GM18861 (cell line): ENCODE data around the gene XYLT1.

Source experiments
- ATAC-seq: cut with Tn5 transposase; IDR thresholded peaks from one replicate; pipeline ENCODE4 v1.9.1; 2021; ENCODE audit not compliant: unreplicated experiment

Gene XYLT1

GRCh38 chr16:17237350-17237944 lies 233.3 kb downstream of the XYLT1 start:
- ATAC-seq = no peak

- no peak for ATAC-seq
Measured at GRCh38 chr16:17235147-17235815, 235.5 kb downstream of the XYLT1 start.

- no peak for ATAC-seq
Measured at GRCh38 chr16:17233318-17234002, 237.3 kb downstream of the XYLT1 start.

- ATAC-seq = no peak
Measured at GRCh38 chr16:17232487-17232886, 238.3 kb downstream of the XYLT1 start.

- no peak for ATAC-seq
Measured at GRCh38 chr16:17231972-17232371, 238.8 kb downstream of the XYLT1 start.

DNA sequence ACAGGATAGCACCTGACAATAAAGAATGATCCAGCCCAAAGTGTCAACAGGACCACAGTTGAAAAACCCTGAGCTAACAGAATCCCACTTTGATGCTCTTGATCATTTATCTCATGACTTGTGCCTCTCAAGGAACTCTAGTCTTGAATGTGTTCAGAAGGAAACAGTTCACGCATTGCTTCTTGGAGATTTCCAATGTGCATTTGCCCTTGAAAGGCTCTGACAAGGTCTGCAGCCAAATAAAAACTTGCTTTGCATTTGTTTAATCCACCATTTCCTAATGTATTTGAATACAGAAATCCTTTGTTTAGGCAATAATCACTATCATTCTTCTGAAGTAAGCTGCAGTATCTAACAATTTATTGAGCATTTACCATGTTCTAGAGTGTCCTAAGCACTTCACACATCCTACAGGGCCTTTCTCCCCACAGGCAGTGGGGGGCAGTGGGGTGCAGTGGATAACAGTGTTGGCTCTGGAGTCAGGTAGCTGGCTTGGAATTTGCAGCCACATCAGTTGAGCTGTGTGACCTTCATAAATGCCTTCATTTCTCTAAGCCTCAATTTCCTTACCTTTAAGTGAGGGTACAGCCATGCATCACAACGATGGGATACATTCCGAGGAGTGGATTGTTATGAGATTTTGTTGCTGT lies 239.7 kb downstream of the XYLT1 start:
- no peak for ATAC-seq

DNA sequence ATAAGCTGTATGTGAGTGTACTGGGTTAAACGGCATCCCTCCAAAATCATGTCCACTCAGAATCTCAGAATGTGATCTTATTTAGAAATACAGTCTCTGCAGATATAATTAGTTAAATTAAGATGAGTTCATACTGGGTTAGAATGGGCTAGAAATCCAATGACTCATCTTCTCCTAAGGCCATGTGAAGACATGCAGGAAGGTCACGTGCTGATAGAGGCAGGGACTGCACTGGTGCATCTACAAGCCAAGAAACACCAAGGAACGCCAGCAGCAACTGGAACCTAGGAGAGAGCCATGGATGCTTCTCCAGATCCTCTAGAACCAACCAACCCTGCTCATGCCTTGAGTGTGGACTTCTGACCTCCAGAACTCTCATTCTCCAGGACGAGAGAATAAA lies 241.0 kb downstream of the XYLT1 start:
- no peak for ATAC-seq

DNA sequence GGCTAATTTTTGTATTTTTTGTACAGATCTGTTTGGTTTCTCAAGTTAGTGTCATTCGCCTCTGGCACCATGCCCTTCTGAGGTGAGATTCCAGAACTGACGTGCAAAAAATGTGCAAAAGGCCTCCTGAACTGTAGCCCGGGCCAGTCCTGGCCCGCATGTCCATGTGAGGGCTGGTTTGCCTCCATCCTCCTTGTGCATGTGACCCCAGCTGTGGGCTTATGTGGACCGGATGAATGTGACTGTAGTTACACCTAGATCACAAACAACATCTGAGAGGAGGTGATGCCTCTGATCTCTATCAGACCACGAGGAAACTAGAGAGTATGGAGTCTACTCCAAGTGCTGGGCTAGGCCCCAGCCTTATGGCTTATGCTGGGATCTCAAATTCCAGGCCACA lies 241.6 kb downstream of the XYLT1 start:
- no peak for ATAC-seq

GRCh38 chr16:17228708-17229055 lies 242.1 kb downstream of the XYLT1 start:
- ATAC-seq = no peak

DNA sequence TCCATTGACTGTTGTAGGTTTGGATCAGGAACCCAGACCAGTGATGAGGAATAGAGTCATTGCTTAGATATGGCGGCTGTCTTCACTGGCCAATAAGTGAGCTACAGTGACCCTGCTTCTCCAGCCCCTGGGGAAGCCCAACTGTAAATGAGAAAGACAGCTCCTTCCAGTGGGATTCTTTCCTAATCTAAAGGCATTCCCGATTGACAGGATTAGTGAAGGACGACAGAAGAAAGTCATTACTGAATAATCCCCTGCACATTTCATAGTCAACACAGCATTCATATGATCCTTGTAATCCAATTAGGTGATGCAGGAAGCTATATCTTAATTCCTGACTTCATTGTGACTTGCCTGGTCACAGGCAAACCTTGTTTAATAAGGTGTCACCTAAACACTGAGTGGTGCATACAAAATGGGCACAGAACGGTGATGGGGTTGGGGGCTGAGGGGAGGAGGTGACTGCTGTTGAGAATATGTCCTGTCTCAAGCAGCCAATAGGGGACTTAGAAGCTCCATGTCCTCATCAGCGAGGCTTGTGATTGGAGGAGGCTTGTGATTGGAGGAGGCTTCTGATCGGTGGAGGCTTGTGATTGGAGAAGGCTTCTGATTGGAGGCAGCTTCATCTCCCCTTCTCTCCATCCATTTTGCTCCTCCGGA lies 242.6 kb downstream of the XYLT1 start:
- ATAC-seq = no peak

DNA sequence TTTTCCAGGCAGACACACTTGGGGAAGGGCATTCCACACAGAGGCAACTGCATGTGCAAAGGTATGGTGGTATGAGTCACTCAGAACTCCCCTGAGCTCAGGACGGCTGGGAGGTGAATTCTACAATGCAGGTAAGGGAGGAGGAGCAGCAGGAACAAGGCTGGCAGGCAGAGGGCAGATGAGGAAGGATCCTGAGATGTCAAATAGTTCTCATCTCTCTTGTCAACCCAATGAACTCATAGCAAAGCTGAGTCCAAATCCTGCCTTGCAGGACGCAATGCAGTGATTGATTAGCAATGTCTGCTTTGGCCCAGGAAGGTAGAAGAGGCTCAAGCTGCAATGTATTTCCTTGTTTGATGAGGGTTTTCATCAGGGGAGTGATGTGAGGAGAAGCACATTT lies 243.5 kb downstream of the XYLT1 start:
- ATAC-seq = no peak

- no peak for ATAC-seq
Measured at GRCh38 chr16:17225541-17225940, 245.2 kb downstream of the XYLT1 start.

GRCh38 chr16:17224879-17225281 lies 245.9 kb downstream of the XYLT1 start:
- ATAC-seq = no peak

DNA sequence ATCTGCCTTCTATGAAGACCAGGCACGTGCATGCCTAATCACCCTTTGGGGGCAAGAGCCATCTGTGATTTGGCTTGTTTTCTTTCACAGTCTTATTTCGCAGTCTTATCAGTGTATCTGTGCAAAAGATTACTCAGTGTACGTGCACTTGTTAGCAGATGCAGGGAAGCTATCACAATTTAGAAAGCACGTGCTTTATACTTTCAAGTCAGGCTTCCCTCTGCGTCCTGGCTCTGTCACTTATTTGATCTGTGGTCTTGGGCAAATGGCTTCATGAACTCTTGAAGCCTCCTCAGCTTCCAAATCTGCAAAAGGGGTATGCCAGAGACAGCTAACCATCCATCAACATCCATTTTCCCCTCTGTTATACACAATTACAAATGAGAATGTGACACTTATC lies 246.4 kb downstream of the XYLT1 start:
- ATAC-seq = no peak

- ATAC-seq = no peak
Measured at GRCh38 chr16:17223576-17223975, 247.2 kb downstream of the XYLT1 start.

- ATAC-seq = no peak
Measured at GRCh38 chr16:17222871-17223401, 247.8 kb downstream of the XYLT1 start.

DNA sequence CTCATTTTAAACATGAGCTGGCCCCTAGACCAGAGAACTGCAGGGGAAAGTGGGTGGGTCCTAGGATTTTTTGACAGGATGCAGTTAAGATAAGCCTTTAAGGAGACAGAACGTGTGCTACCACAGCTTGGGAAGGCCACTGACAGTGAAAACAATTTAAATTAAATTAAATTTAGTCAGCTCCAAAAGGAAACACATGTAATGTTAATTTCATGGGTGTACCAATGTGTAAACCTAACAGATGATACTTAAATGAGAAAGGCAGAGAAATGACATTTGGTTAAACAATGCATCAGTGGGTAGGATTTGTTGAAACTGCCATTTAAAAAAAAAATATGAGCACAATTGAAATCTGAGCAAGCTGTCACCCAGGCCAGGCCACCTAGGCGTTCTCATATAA lies 250.8 kb downstream of the XYLT1 start:
- ATAC-seq = no peak

GRCh38 chr16:17215936-17216335 lies 254.8 kb downstream of the XYLT1 start:
- ATAC-seq = no peak

DNA sequence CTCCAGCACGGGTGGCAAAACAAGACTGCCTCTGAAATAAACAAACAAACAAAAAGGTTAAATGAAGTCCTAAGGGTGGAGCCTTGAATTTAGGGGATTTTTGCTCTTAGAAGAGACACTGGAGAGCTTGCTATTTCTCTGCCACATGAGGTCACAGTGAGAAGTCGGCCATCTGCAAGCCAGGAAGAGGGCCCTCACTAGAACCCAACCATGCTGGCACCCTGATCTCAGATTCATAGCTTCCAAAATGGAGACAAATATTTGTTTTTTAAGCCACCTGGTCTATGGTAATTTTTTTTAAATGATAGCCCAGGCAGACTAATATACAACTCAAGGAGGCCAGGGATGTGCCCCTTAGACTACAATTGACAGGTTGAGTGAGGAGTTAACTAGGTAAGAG lies 255.5 kb downstream of the XYLT1 start:
- no peak for ATAC-seq

- no peak for ATAC-seq
Measured at GRCh38 chr16:17213974-17214373, 256.8 kb downstream of the XYLT1 start.

DNA sequence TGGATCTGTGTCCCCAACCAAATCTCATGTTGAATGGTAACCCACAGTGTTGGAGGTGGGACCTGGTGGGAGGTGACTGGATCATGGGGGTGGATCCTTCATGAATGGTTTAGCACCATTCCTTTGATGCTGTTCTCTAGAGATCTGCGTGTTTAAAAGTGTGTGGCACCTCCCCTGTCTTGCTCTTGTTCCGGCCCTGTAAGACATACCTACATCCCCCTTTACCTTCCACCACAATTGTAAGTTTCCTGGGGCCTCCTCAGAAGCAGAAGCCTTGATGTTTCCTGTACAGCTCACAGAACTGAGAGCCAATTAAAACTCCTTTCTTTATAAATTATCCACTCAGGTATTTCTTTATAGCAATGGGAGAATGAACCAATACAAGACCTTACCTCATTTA lies 257.7 kb downstream of the XYLT1 start:
- no peak for ATAC-seq
